Mesenchymal stem cell (in vitro differentiated cells and primary cell): ENCODE results near the gene TOM1L2.
A peak's percentile ranks its signal among the peaks of the same experiment; 100 is the strongest.

ENCODE experiments used
- DNase-seq: peaks from one replicate; pipeline ENCODE4 v3.0.0-alpha.2; 2013
- H2AFZ ChIP-seq: one replicate; pipeline ENCODE4 v1.6.1; 2013; ENCODE audit warnings: low read depth, mild to moderate bottlenecking, control low read depth, inconsistent platforms, low read length, moderate library complexity
- H2AK5ac ChIP-seq: 2 replicates; pipeline ENCODE4 v1.6.1; 2013; ENCODE audit warnings: low read length, moderate library complexity, mild to moderate bottlenecking, inconsistent platforms; ENCODE audit not compliant: severe bottlenecking
- H2BK120ac ChIP-seq: one replicate; pipeline ENCODE4 v1.6.1; 2013; ENCODE audit warnings: low read depth, mild to moderate bottlenecking, inconsistent platforms, low read length, moderate library complexity
- H2BK12ac ChIP-seq, 2 experiments: one replicate each; pipeline ENCODE4 v1.6.1; 2013; ENCODE audit warnings: inconsistent platforms in 2 of 2, low read length in 2 of 2, mild to moderate bottlenecking in 2 of 2, moderate library complexity in 2 of 2, control low read depth in 1 of 2
- H2BK15ac ChIP-seq: one replicate; pipeline ENCODE4 v1.6.1; 2013; ENCODE audit warnings: mild to moderate bottlenecking, low read depth, inconsistent platforms; ENCODE audit not compliant: poor library complexity, severe bottlenecking
- H2BK5ac ChIP-seq: 2 replicates; pipeline ENCODE4 v1.6.1; 2013; ENCODE audit warnings: low read depth, mild to moderate bottlenecking, low read length, control low read depth, inconsistent platforms; ENCODE audit not compliant: poor library complexity, severe bottlenecking
- H3K14ac ChIP-seq, 2 experiments: one replicate each; pipeline ENCODE4 v1.6.1; 2013; ENCODE audit warnings: inconsistent platforms in 2 of 2, low read length in 2 of 2, control low read depth in 1 of 2, mild to moderate bottlenecking in 1 of 2, moderate library complexity in 1 of 2
- H3K18ac ChIP-seq, 2 experiments: one replicate each; pipeline ENCODE4 v1.6.1; 2013; ENCODE audit warnings: inconsistent platforms in 2 of 2, low read length in 2 of 2, control low read depth in 1 of 2, low read depth in 1 of 2, mild to moderate bottlenecking in 1 of 2
- H3K23ac ChIP-seq, 2 experiments: one replicate each; pipeline ENCODE4 v1.6.1; 2013; ENCODE audit warnings: inconsistent platforms in 2 of 2, low read length in 2 of 2, mild to moderate bottlenecking in 2 of 2, moderate library complexity in 2 of 2, control low read depth in 1 of 2
- H3K27ac ChIP-seq: 2 replicates; pipeline ENCODE4 v1.5.1; 2013; ENCODE audit warnings: mild to moderate bottlenecking, moderate library complexity, low read length, control low read depth, inconsistent platforms; ENCODE audit not compliant: poor library complexity, severe bottlenecking
- H3K27me3 ChIP-seq, 2 experiments: 2 replicates each; pipeline versions ENCODE4 v1.6.1 to v1.7.0; 2013; ENCODE audit warnings: low read length in 2 of 2, mild to moderate bottlenecking in 2 of 2, moderate library complexity in 2 of 2, control low read depth in 1 of 2, inconsistent platforms in 1 of 2; ENCODE audit not compliant: control insufficient read depth in 1 of 2, insufficient read depth in 1 of 2
- H3K36me3 ChIP-seq, 2 experiments: 2 replicates each; pipeline versions ENCODE4 v1.6.1 to v1.7.0; 2013; ENCODE audit warnings: low read length in 2 of 2, control low read depth in 1 of 2, inconsistent platforms in 1 of 2, low read depth in 1 of 2, mild to moderate bottlenecking in 1 of 2; ENCODE audit not compliant: insufficient read depth in 2 of 2, control insufficient read depth in 1 of 2
- H3K4ac ChIP-seq, 2 experiments: one replicate each; pipeline ENCODE4 v1.6.1; 2013; ENCODE audit warnings: inconsistent platforms in 2 of 2, low read length in 2 of 2, mild to moderate bottlenecking in 2 of 2, moderate library complexity in 2 of 2, control low read depth in 1 of 2, low read depth in 1 of 2
- H3K4me1 ChIP-seq: 2 replicates; pipeline ENCODE4 v1.6.1; 2013; ENCODE audit warnings: low read depth, low read length, control low read depth; ENCODE audit not compliant: control insufficient read depth, insufficient read depth
- H3K4me2 ChIP-seq: 2 replicates; pipeline ENCODE4 v1.6.1; 2013; ENCODE audit warnings: low read length, mild to moderate bottlenecking, inconsistent platforms; ENCODE audit not compliant: poor library complexity, severe bottlenecking
- H3K4me3 ChIP-seq, 2 experiments: 2 replicates each; pipeline versions ENCODE4 v1.5.1 to v1.7.0; 2013; ENCODE audit warnings: low read length in 2 of 2, mild to moderate bottlenecking in 2 of 2, control low read depth in 1 of 2, low read depth in 1 of 2; ENCODE audit not compliant: insufficient read depth in 1 of 2
- H3K79me1 ChIP-seq: replicated peaks from 2 replicates; pipeline ENCODE4 v1.6.1; 2013; ENCODE audit warnings: mild to moderate bottlenecking, control low read depth, low read length, inconsistent platforms; ENCODE audit not compliant: poor library complexity, severe bottlenecking
- H3K9ac ChIP-seq: 2 replicates; pipeline ENCODE4 v1.7.0; 2013; ENCODE audit warnings: mild to moderate bottlenecking, low read length, moderate library complexity
- H3K9me3 ChIP-seq: 2 replicates; pipeline ENCODE4 v1.7.0; 2013; ENCODE audit warnings: mild to moderate bottlenecking, low read length; ENCODE audit not compliant: control insufficient read depth
- H4K8ac ChIP-seq: one replicate; pipeline ENCODE4 v1.6.1; 2013; ENCODE audit warnings: inconsistent platforms, mild to moderate bottlenecking, low read length, moderate library complexity
- H4K91ac ChIP-seq: one replicate; pipeline ENCODE4 v1.6.1; 2013; ENCODE audit warnings: mild to moderate bottlenecking, low read length, inconsistent platforms
- WGBS: methylation state at CpG from one replicate; pipeline ENCODE4 v1.1.7; 2013; ENCODE audit warnings: mixed read lengths; 5-methylcytosine and 5-hydroxymethylcytosine counted together

TOM1L2 gene

DNA sequence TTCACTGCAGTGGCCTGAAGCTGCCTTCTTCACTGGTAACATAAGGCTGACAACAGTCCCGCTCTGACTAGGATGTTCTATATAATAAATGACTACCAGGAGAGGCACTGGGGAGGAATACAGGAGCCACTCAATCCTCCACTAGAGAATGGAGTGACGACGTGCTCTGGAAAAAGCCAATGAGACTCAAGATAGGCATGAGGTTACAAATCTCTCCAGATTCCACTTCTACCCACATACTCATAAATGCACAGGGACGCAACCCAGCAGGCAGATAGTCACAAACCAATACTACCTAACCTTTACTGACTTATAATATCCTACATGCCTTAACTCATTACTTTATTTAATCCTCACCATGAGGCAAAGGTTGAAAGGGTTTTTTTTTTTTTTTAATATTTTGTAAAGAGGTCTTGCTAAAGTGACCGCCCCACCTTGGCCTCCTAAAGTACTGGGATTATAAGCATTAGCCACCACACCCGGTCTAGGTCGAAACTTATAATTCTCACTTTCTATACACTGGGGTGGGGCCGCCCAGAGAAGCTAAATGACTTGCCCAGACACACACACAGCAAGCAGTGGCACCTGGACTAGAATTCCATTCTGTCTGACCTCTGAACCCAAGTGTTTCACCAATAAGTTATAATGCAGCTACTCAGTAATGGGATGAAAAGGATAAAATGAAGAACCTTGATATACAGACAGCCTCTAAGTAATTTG, 33.7 kb downstream of the TOM1L2 start:
- 95% methylated on average over 7 of the region's 8 CpGs for WGBS
- no peak for DNase-seq

DNA sequence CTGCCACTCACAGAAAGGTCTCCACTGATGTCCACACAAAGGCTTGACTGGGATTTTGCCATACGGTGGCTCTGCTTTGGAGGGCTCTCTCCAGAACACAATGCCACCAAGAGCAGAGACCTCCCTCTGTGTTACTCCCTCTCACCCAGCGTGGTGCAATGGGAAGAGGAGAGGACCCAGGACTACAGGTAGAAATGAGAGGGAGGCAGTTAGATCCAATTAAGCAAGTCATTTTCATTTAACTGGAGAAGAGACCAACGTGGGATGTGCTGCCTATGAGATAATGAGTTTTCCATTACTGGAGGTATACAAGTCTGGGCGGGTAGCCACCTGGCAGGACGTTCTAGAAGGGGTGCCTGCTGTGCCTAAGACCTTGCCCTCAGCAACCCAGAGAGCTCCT, 34.2 kb downstream of the TOM1L2 start:
- Histone ChIP-seq H2AFZ (no peak overlapping the region), H4K91ac (peak overlapping the region; percentile 75), H2BK5ac (no peak overlapping the region), H3K14ac (peak overlapping the region in 1 of 2 experiments; percentile 87), H3K23ac (peak overlapping the region in 1 of 2 experiments; percentile 34), H3K18ac (peak overlapping the region in 1 of 2 experiments; percentile 70), H2BK15ac (no peak overlapping the region), H2BK120ac (no peak overlapping the region), H4K8ac (peak overlapping the region; percentile 19), H2AK5ac (peak overlapping the region; percentile 66), H3K9ac (no peak overlapping the region), H3K4me3 (no peak overlapping the region), H3K36me3 (no peaks in the 10 kb centered on the region), H3K27me3 (no peaks in the 10 kb centered on the region), H3K9me3 (no peaks in the 10 kb centered on the region), H3K4me2 (no peak overlapping the region), H3K27ac (no peak overlapping the region), H3K79me1 (peaks cover 21% of the 10 kb centered on the region), H3K4ac (no peak overlapping the region), H2BK12ac (peak overlapping the region; percentile 40 to 43), H3K4me1 (peaks cover 26% of the 10 kb centered on the region)
- no peak for DNase-seq
- WGBS, result 84% methylated on average over 4 of the region's 5 CpGs

More for the DNA sequence above, 33.7 kb downstream of the TOM1L2 start:
- Histone ChIP-seq H3K9ac (no peak overlapping the region), H3K23ac (no peak overlapping the region), H3K9me3 (no peaks in the 10 kb centered on the region), H3K27me3 (no peaks in the 10 kb centered on the region), H3K18ac (peak overlapping the region in 1 of 2 experiments; percentile 70), H3K79me1 (peaks cover 23% of the 10 kb centered on the region), H3K36me3 (no peaks in the 10 kb centered on the region), H2AK5ac (peak overlapping the region; percentile 66), H4K91ac (peak overlapping the region; percentile 75), H3K14ac (peak overlapping the region in 1 of 2 experiments; percentile 87), H3K4ac (no peak overlapping the region), H2BK15ac (no peak overlapping the region), H3K27ac (no peak overlapping the region), H3K4me1 (peaks cover 30% of the 10 kb centered on the region), H2BK5ac (no peak overlapping the region), H3K4me2 (no peak overlapping the region), H2BK12ac (peak overlapping the region; percentile 1 to 40), H2AFZ (no peak overlapping the region), H4K8ac (peak overlapping the region; percentile 19), H3K4me3 (no peak overlapping the region), H2BK120ac (no peak overlapping the region)

DNA sequence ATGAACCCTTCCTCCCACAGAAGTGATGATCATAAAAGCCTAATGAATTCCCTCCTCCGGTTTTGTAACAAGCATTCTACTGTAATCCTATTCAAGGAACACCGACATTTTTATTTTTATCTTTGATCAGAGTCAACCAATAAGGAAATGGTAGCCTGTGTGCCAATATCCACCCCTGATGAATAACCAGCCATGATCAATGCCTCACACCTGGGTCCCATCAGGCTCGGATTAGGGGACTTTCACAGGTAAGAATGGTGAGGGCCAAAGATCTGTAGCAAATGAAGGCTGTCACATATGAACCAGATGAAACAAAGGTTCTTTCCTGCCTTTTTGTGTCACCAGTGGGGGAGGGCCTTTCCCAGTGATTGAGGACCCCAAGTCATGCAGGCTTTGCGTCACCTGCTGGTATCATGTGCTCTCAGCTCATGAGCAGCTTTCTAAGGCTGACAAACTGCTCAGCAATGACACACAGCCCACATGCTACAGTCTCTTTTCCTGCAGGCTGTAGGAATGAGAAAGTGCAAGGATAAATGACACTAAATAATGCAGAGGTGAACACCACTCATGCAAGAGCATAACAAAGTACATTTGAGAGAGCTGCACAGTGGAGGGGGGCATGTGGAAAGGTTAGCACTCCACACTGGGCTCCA, 34.9 kb downstream of the TOM1L2 start:
- Histone ChIP-seq H2BK5ac (no peak overlapping the region), H3K27ac (no peak overlapping the region), H3K4me1 (peaks cover 26% of the 10 kb centered on the region), H4K8ac (no peak overlapping the region), H3K79me1 (peaks cover 22% of the 10 kb centered on the region), H3K4ac (peak overlapping the region in 1 of 2 experiments; percentile 44), H3K18ac (peak overlapping the region in 1 of 2 experiments; percentile 74), H3K4me2 (no peak overlapping the region), H2BK15ac (no peak overlapping the region), H2BK120ac (no peak overlapping the region), H3K23ac (no peak overlapping the region), H2BK12ac (no peak overlapping the region), H3K9ac (no peak overlapping the region), H3K14ac (no peak overlapping the region), H4K91ac (peak overlapping the region; percentile 49), H3K9me3 (no peaks in the 10 kb centered on the region), H3K27me3 (no peaks in the 10 kb centered on the region), H2AK5ac (peak overlapping the region; percentile 66), H2AFZ (no peak overlapping the region), H3K36me3 (no peaks in the 10 kb centered on the region), H3K4me3 (no peak overlapping the region)
- 80% methylated on average over 4 of the region's 4 CpGs for WGBS
- DNase-seq, result peak; percentile 43
